Activated CD4-positive, alpha-beta memory T cell treated with anti-CD3 and anti-CD28 coated beads, Interleukin-2, amount 10 ng/mL, durations not matched to agents 7 days and 5 days (primary cell): ENCODE results near the gene TMEM38B. TPM values are rescaled to one million over a fixed set of nuclear protein-coding genes. Genes with fewer than 3 reads are reported as not detected.
"Not testable (repeated sequence)": the region's sequence is repeated elsewhere in the genome, so short reads cannot be mapped to it uniquely, and the experiment has no call there.

ENCODE experiments used
- CTCF ChIA-PET: fragments of 350-600 bp; sonication (Branson Sonifier 250); formaldehyde crosslinking; loops from one replicate; lab custom pipeline; 2021; ENCODE audit warnings: antibody characterized with exemption, inconsistent platforms; lab: Charles Lee
- POLR2A ChIA-PET: fragments of 350-600 bp; sonication (Branson Sonifier 250); formaldehyde crosslinking; loops from one replicate; lab custom pipeline; 2021; ENCODE audit warnings: antibody characterized with exemption; lab: Charles Lee
- DNase-seq: peaks from one replicate; pipeline ENCODE4 v3.0.0-alpha.2; 2020
- H3K27ac Mint-ChIP-seq: one replicate; pipeline ENCODE4 v1.8.0; 2021; ENCODE audit warnings: mild to moderate bottlenecking, mixed read lengths
- H3K27me3 Mint-ChIP-seq: one replicate; pipeline ENCODE4 v1.8.0; 2021; ENCODE audit warnings: mixed read lengths
- H3K36me3 Mint-ChIP-seq: one replicate; pipeline ENCODE4 v1.8.0; 2021; ENCODE audit warnings: low read depth, mixed read lengths
- H3K4me1 Mint-ChIP-seq: one replicate; pipeline ENCODE4 v1.8.0; 2021; ENCODE audit warnings: mixed read lengths
- H3K4me3 Mint-ChIP-seq: one replicate; pipeline ENCODE4 v1.8.0; 2021; ENCODE audit warnings: mild to moderate bottlenecking, mixed read lengths
- H3K9me3 Mint-ChIP-seq: one replicate; pipeline ENCODE4 v1.8.0; 2021; ENCODE audit warnings: mixed read lengths
- total RNA-seq, 2 experiments: library from RNA; stranded (reverse); gene quantifications; one replicate each; pipeline ENCODE4 v1.2.3, GENCODE V29; 2021

TMEM38B gene
- total RNA-seq, 2 experiments from 2014 or later, result 8.1 to 9.2 TPM

GRCh38 chr9:105712297-105712696, 18.0 kb downstream of the TMEM38B start:
- CTCF ChIA-PET, result no interaction called here
- H3K9me3 Mint-ChIP-seq, result no peaks in the 10 kb centered on the region

DNA sequence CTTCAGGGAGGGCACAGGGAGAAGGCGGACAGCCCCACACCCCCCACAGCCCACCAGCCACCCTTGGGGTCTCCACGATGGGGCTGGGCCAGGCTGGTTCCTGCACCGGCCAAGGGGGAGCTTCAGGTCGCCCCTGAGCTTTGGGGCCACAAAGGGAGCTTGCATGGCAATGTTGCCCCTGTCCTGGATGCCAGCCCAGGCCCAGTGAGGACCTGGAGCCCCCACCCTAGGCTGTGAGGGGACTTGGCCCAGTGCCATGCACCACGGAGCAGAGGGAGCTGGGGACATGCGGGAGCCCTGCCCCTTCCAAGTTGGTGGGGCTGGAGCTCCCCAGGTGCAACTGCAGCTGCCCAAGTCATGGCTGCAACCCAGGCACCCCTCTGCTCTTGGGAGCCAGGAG, 18.4 kb downstream of the TMEM38B start:
- Mint-ChIP-seq H3K27ac (no peak overlapping the region), H3K4me3 (no peak overlapping the region), H3K36me3 (no peaks in the 10 kb centered on the region), H3K4me1 (peaks cover 9% of the 10 kb centered on the region), H3K27me3 (no peaks in the 10 kb centered on the region), H3K9me3 (no peaks in the 10 kb centered on the region)
- ChIA-PET CTCF (no interaction called here), POLR2A (no interaction called here)
- no peak for DNase-seq

More at GRCh38 chr9:105712297-105712696, 18.0 kb downstream of the TMEM38B start:
- no peaks in the 10 kb centered on the region for H3K27me3 Mint-ChIP-seq
- peaks cover 9% of the 10 kb centered on the region for H3K4me1 Mint-ChIP-seq
- no peak for DNase-seq
- no peak overlapping the region for H3K4me3 Mint-ChIP-seq
- POLR2A ChIA-PET, result no interaction called here
- no peak overlapping the region for H3K27ac Mint-ChIP-seq
- no peaks in the 10 kb centered on the region for H3K36me3 Mint-ChIP-seq

DNA sequence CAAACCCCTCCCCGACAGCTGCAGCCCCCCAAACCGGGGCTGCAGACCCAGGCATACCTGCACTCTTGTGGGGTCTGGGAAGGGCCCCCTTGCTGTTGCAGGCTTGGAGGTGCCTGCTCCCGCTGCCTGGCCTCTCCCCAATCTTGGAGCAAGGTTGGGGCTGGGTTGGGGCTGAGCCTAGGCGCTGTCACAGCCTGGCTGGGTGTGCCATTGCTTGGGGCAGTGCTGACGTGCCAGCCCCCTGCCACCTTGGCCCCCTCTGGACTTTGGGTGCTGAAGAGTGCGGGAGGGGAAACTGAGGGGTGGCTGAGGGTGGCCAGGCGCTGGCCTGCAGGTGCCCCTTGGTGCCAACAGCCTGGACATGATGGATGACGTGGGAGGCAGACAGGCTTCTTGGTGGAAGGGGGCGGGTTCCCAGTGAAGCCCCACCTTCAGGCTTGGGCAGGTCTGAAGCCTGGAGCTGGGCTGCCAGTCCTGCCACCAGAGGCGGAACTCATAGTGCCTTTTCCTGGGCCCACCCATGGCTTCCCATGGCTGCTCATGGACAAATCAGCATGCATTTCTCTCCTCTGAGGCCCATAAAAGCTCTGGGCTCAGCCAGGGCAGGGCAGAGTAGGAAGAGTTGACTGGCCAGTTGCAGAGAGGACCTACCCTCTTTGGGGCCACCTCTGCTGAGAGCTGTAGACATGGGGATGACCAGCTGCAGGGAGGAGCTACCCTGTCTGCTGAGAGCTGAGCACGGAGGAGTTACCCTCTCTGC, 19.1 kb downstream of the TMEM38B start:
- no peak overlapping the region for H3K4me3 Mint-ChIP-seq
- H3K4me1 Mint-ChIP-seq, result peaks cover 5% of the 10 kb centered on the region
- no peaks in the 10 kb centered on the region for H3K36me3 Mint-ChIP-seq
- no peak for DNase-seq
- ChIA-PET CTCF (interaction anchor here (0.6 to 1.4 kb wide), 2 partner anchors 168 to 487 kb away, joined by 3 to 5 read pairs; no protein-coding TSS in a partner anchor), POLR2A (no interaction called here)
- no peaks in the 10 kb centered on the region for H3K9me3 Mint-ChIP-seq
- no peaks in the 10 kb centered on the region for H3K27me3 Mint-ChIP-seq
- no peak overlapping the region for H3K27ac Mint-ChIP-seq

GRCh38 chr9:105714020-105714331, 19.6 kb downstream of the TMEM38B start:
- ChIA-PET CTCF (interaction anchor here (0.6 to 1.4 kb wide), 2 partner anchors 168 to 488 kb away, joined by 3 to 5 read pairs; no protein-coding TSS in a partner anchor), POLR2A (interaction anchor here (0.8 kb wide), 1 partner anchor 20 kb away, joined by 3 read pairs; the partner anchor contains the start of gene TMEM38B)
- Mint-ChIP-seq H3K27ac (no peak overlapping the region), H3K36me3 (no peaks in the 10 kb centered on the region), H3K4me3 (no peak overlapping the region), H3K4me1 (no peaks in the 10 kb centered on the region), H3K9me3 (no peaks in the 10 kb centered on the region), H3K27me3 (no peaks in the 10 kb centered on the region)
- no peak for DNase-seq

- ChIA-PET CTCF (interaction anchor here (0.6 to 1.0 kb wide), 2 partner anchors 114 to 290 kb away, joined by 3 to 4 read pairs; no protein-coding TSS in a partner anchor), POLR2A (no interaction called here)
- DNase-seq, result no peak
- Mint-ChIP-seq H3K4me3 (no peak overlapping the region), H3K27ac (no peak overlapping the region), H3K9me3 (no peaks in the 10 kb centered on the region), H3K36me3 (no peaks in the 10 kb centered on the region), H3K4me1 (no peaks in the 10 kb centered on the region), H3K27me3 (no peaks in the 10 kb centered on the region)
Measured at GRCh38 chr9:105716146-105716545, 21.8 kb downstream of the TMEM38B start.

- Mint-ChIP-seq H3K9me3 (no peaks in the 10 kb centered on the region), H3K27ac (no peak overlapping the region), H3K4me3 (no peak overlapping the region), H3K36me3 (peaks cover 2% of the 10 kb centered on the region), H3K27me3 (no peaks in the 10 kb centered on the region), H3K4me1 (no peaks in the 10 kb centered on the region)
- CTCF ChIA-PET, result interaction anchor here (1.5 kb wide), 1 partner anchor 83 kb away, joined by 4 read pairs; no protein-coding TSS in a partner anchor
- no peak for DNase-seq
- POLR2A ChIA-PET, result no interaction called here
Measured at GRCh38 chr9:105722099-105722498, 27.8 kb downstream of the TMEM38B start.

DNA sequence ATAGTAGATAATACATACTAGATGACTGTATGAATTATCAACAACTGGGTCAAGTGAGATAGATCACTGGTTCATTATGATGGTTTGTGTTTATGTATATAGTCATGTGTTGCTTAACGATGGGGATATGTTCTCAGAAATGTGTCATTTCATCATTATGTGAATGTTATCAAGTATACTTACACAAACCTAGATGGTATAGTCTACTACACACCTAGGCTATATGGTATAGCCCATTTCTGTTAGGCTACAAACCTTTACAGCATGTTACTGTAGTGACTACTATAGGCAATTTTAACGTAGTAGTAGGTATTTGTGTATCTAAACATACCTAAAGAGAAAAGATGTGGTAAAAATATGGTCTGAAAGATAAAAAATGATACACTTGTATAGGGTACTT, 31.0 kb downstream of the TMEM38B start:
- Mint-ChIP-seq H3K4me1 (no peaks in the 10 kb centered on the region), H3K27ac (no peak overlapping the region), H3K27me3 (no peaks in the 10 kb centered on the region), H3K4me3 (no peak overlapping the region), H3K36me3 (peaks cover 7% of the 10 kb centered on the region), H3K9me3 (peaks cover 3% of the 10 kb centered on the region)
- ChIA-PET POLR2A (no interaction called here), CTCF (interaction anchor here (1.6 kb wide), 1 partner anchor 7 kb away, joined by 5 read pairs; no protein-coding TSS in a partner anchor)
- no peak for DNase-seq

DNA sequence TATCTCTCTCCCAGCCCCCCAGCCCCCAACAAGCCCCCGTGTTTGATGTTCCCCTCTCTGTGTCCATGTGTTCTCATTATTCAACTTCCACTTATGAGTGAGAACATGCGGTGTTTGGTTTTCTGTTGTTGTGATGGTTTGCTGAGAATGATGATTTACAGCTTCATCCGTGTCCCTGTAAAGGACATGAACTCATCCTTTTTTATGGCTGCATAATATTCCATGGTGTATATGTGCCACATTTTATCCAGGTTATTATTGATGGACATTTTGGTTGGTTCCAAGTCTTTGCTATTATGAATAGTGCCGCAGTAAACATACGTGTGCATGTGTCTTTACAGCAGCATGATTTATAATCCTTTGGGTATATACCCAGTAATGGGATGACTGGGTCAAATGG, 33.9 kb downstream of the TMEM38B start:
- POLR2A ChIA-PET, H3K4me1 Mint-ChIP-seq, H3K27ac Mint-ChIP-seq, DNase-seq, H3K9me3 Mint-ChIP-seq, CTCF ChIA-PET, H3K27me3 Mint-ChIP-seq, H3K4me3 Mint-ChIP-seq: not testable (repeated sequence)
- peaks cover 10% of the 10 kb centered on the region for H3K36me3 Mint-ChIP-seq

DNA sequence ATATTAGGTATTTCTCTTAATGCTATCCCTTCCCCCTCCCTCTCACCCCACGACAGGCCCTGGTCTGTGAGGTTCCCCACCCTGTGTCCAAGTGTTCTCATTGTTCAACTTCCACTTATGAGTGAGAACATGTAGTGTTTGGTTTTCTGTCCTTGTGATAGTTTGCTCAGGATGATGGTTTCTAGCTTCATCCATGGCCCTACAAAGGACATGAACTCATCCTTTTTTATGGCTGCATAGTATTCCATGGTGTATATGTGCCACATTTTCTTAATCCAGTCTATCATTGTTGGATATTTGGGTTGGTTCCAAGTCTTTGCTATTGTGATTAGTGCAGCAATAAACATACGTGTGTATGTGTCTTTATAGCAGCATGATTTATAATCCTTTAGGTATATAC, 37.1 kb downstream of the TMEM38B start:
- CTCF ChIA-PET, DNase-seq, H3K27ac Mint-ChIP-seq: not testable (repeated sequence)

GRCh38 chr9:105735366-105735765, 41.0 kb downstream of the TMEM38B start:
- peaks cover 20% of the 10 kb centered on the region for H3K9me3 Mint-ChIP-seq
- CTCF ChIA-PET, result interaction anchor here (1.0 kb wide), 1 partner anchor 11 kb away, joined by 3 read pairs; no protein-coding TSS in a partner anchor
- H3K27me3 Mint-ChIP-seq, result no peaks in the 10 kb centered on the region
- H3K27ac Mint-ChIP-seq, result no peak overlapping the region
- DNase-seq, result no peak
- peaks cover 28% of the 10 kb centered on the region for H3K36me3 Mint-ChIP-seq
- H3K4me3 Mint-ChIP-seq, result no peak overlapping the region
- H3K4me1 Mint-ChIP-seq, result no peaks in the 10 kb centered on the region
- POLR2A ChIA-PET, result no interaction called here

More for the DNA sequence above, 37.1 kb downstream of the TMEM38B start:
- POLR2A ChIA-PET, H3K4me3 Mint-ChIP-seq, H3K27me3 Mint-ChIP-seq, H3K4me1 Mint-ChIP-seq: not testable (repeated sequence)
- H3K9me3 Mint-ChIP-seq, result peaks cover 21% of the 10 kb centered on the region
- H3K36me3 Mint-ChIP-seq, result peaks cover 29% of the 10 kb centered on the region

- ChIA-PET POLR2A (no interaction called here), CTCF (no interaction called here)
- no peak overlapping the region for H3K27ac Mint-ChIP-seq
- no peaks in the 10 kb centered on the region for H3K4me1 Mint-ChIP-seq
- H3K27me3 Mint-ChIP-seq, result no peaks in the 10 kb centered on the region
- no peak for DNase-seq
- H3K4me3 Mint-ChIP-seq, result no peak overlapping the region
- H3K9me3 Mint-ChIP-seq, result peaks cover 20% of the 10 kb centered on the region
- peaks cover 28% of the 10 kb centered on the region for H3K36me3 Mint-ChIP-seq
Measured at GRCh38 chr9:105737205-105737604, 42.9 kb downstream of the TMEM38B start.

- Mint-ChIP-seq H3K27ac (no peak overlapping the region), H3K36me3 (peaks cover 3% of the 10 kb centered on the region), H3K9me3 (no peaks in the 10 kb centered on the region), H3K4me3 (no peak overlapping the region), H3K4me1 (no peaks in the 10 kb centered on the region), H3K27me3 (no peaks in the 10 kb centered on the region)
- DNase-seq, result no peak
- POLR2A ChIA-PET, result no interaction called here
- CTCF ChIA-PET, result no interaction called here
Measured at GRCh38 chr9:105742088-105742487, 47.7 kb downstream of the TMEM38B start.

DNA sequence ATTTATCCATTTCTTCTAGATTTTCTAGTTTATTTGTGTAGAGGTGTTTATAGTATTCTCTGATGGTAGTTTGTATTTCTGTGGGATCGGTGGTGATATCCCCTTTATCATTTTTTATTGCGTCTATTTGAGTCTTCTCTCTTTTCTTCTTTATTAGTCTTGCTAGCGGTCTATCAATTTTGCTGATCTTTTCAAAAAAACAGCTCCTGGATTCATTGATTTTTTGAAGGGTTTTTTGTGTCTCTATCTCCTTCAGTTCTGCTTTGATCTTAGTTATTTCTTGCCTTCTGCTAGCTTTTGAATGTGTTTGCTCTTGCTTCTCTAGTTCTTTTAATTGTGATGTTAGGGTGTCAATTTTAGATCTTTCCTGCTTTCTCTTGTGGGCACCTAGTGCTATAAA, 53.0 kb downstream of the TMEM38B start:
- H3K4me3 Mint-ChIP-seq, H3K4me1 Mint-ChIP-seq, CTCF ChIA-PET, POLR2A ChIA-PET, H3K9me3 Mint-ChIP-seq, H3K27ac Mint-ChIP-seq, H3K27me3 Mint-ChIP-seq, DNase-seq: not testable (repeated sequence)
- peaks cover 11% of the 10 kb centered on the region for H3K36me3 Mint-ChIP-seq

GRCh38 chr9:105751761-105752160, 57.4 kb downstream of the TMEM38B start:
- no peaks in the 10 kb centered on the region for H3K4me1 Mint-ChIP-seq
- H3K36me3 Mint-ChIP-seq, result peaks cover 11% of the 10 kb centered on the region
- H3K4me3 Mint-ChIP-seq, result no peak overlapping the region
- no peak for DNase-seq
- no peak overlapping the region for H3K27ac Mint-ChIP-seq
- peaks cover 14% of the 10 kb centered on the region for H3K9me3 Mint-ChIP-seq
- no peaks in the 10 kb centered on the region for H3K27me3 Mint-ChIP-seq
- ChIA-PET POLR2A (no interaction called here), CTCF (no interaction called here)
